ENCODE results near the gene RRP15. TPM values are rescaled to one million over a fixed set of nuclear protein-coding genes. Genes with fewer than 3 reads are reported as not detected.
A peak's percentile ranks its signal among the peaks of the same experiment; 100 is the strongest.

RRP15 gene
- total RNA-seq, 1 experiment from 2014 or later = 32.1 TPM

- CTCF ChIA-PET = no interaction called here
- no peaks in the 10 kb centered on the region for H3K27me3 ChIP-seq (ENCODE audit: control insufficient read depth, insufficient read depth, low read length)
- no peak for TF ChIP-seq CTCF (IDR thresholded peaks at IDR 0.05)
- no peak for TF ChIP-seq SIN3A (IDR thresholded peaks at IDR 0.05; ENCODE audit: borderline replicate concordance, insufficient read depth, low read depth, low read length)
- TF ChIP-seq POLR2AphosphoS5 (IDR thresholded peaks at IDR 0.05; ENCODE audit: low read depth, low read length) = no peak
- no peak for TF ChIP-seq REST (IDR thresholded peaks at IDR 0.05; ENCODE audit: insufficient read depth in 1 of 2, low read depth in 2 of 2, low read length in 1 of 2)
- no peak for TF ChIP-seq TCF7L2 (IDR thresholded peaks at IDR 0.05; ENCODE audit: low read depth, low read length)
- peak overlapping the region; percentile 100 for H3K27ac ChIP-seq (ENCODE audit: low read length)
- H3K36me3 ChIP-seq (ENCODE audit: control insufficient read depth, insufficient read depth, low read length) = no peaks in the 10 kb centered on the region
- no peak for ATAC-seq
- BruUV-seq (replicated peaks) = no TSS peak
- H3K4me1 ChIP-seq (ENCODE audit: control insufficient read depth, insufficient read depth, low read length) = peaks cover 52% of the 10 kb centered on the region
- H3K4me3 ChIP-seq (ENCODE audit: low read depth in 2 of 2, low read length in 2 of 2) = peak overlapping the region; percentile 97 to 98
- no peaks in the 10 kb centered on the region for H3K9me3 ChIP-seq (ENCODE audit: control insufficient read depth, insufficient read depth, low read depth, low read length)
- intact Hi-C loops (cut with micrococcal nuclease; ENCODE audit: unreplicated experiment) = loop anchor here (5.0 to 10.0 kb wide), 2 partner anchors 113 to 325 kb away; no protein-coding TSS in a partner anchor
- in situ Hi-C loops (cut with HindIII; ENCODE audit: low pct_unique_long_range_greater_than_20kb, low sequenced_read_pairs) = no loop called here
- POLR2A ChIA-PET = interaction anchor here (0.6 to 1.0 kb wide), 2 partner anchors 27 to 379 kb away, joined by 4 read pairs; no protein-coding TSS in a partner anchor
- DNase-seq (ENCODE audit: low read depth, low spot score) = no peak
These were observed 64.4 kb downstream of the RRP15 start for GRCh38 chr1:218349348-218350034.

GRCh38 chr1:218350035-218350525 is 65.0 kb downstream of the RRP15 start:
- no TSS peak for BruUV-seq (replicated peaks)
- ATAC-seq (no peak), DNase-seq (ENCODE audit: low read depth, low spot score) (no peak)
- H3K9me3 ChIP-seq (ENCODE audit: control insufficient read depth, insufficient read depth, low read depth, low read length) = no peaks in the 10 kb centered on the region
- intact Hi-C loops (cut with micrococcal nuclease; ENCODE audit: unreplicated experiment) = loop anchor here (10.0 kb wide), 1 partner anchor 325 kb away; no protein-coding TSS in a partner anchor
- H3K4me1 ChIP-seq (ENCODE audit: control insufficient read depth, insufficient read depth, low read length) = peaks cover 52% of the 10 kb centered on the region
- H3K27ac ChIP-seq (ENCODE audit: low read length) = peak overlapping the region; percentile 100
- POLR2A ChIA-PET = no interaction called here
- in situ Hi-C loops (cut with HindIII; ENCODE audit: low pct_unique_long_range_greater_than_20kb, low sequenced_read_pairs) = no loop called here
- no peaks in the 10 kb centered on the region; the same call in 1 of the 2 replicates for H3K36me3 ChIP-seq (ENCODE audit: control insufficient read depth, insufficient read depth, low read length)
- no peaks in the 10 kb centered on the region for H3K27me3 ChIP-seq (ENCODE audit: control insufficient read depth, insufficient read depth, low read length)
- TF ChIP-seq REST (IDR thresholded peaks at IDR 0.05; ENCODE audit: insufficient read depth in 1 of 2, low read depth in 2 of 2, low read length in 1 of 2) (no peak), SIN3A (IDR thresholded peaks at IDR 0.05; ENCODE audit: borderline replicate concordance, insufficient read depth, low read depth, low read length) (no peak), TCF7L2 (IDR thresholded peaks at IDR 0.05; ENCODE audit: low read depth, low read length) (peak; percentile 35; the same call in 1 of the 2 replicates), POLR2AphosphoS5 (IDR thresholded peaks at IDR 0.05; ENCODE audit: low read depth, low read length) (no peak)
- H3K4me3 ChIP-seq (ENCODE audit: low read depth in 2 of 2, low read length in 2 of 2) = peak overlapping the region; percentile 97 to 98
- CTCF ChIA-PET = no interaction called here

Measured in Panc1 (cell line).